Loucy (cell line): Measurements from ENCODE around the gene ELMO1.

ENCODE experiments used
- H2AFZ ChIP-seq: fragments of 200-600 bp; sonication (generic); 2 replicates; pipeline ENCODE4 v1.6.0; 2016; ENCODE audit warnings: antibody characterized with exemption, mild to moderate bottlenecking, low read length, moderate library complexity
- H3F3A ChIP-seq: fragments of 200-600 bp; 2 replicates; pipeline ENCODE4 v1.6.0; 2016; ENCODE audit warnings: antibody characterized with exemption, low read depth, mild to moderate bottlenecking
- H3K27me3 ChIP-seq: fragments of 200-600 bp; sonication (generic); 2 replicates; pipeline ENCODE4 v1.6.1; 2014; ENCODE audit warnings: low read length, mild to moderate bottlenecking; ENCODE audit not compliant: insufficient read depth, poor library complexity, severe bottlenecking
- H3K36me3 ChIP-seq: fragments of 200-600 bp; sonication (generic); 2 replicates; pipeline ENCODE4 v1.6.1; 2016; ENCODE audit warnings: low read length; ENCODE audit not compliant: insufficient read depth
- H3K4me1 ChIP-seq: fragments of 200-600 bp; sonication (generic); 2 replicates; pipeline ENCODE4 v1.5.1; 2014; ENCODE audit warnings: low read length, mild to moderate bottlenecking; ENCODE audit not compliant: insufficient read depth, poor library complexity, severe bottlenecking
- H3K4me2 ChIP-seq: fragments of 200-600 bp; sonication (generic); 2 replicates; pipeline ENCODE4 v1.6.0; 2014; ENCODE audit warnings: antibody characterized with exemption, low read length, low read depth, mild to moderate bottlenecking; ENCODE audit not compliant: poor library complexity, severe bottlenecking
- H3K4me3 ChIP-seq: fragments of 200-600 bp; sonication (generic); 2 replicates; pipeline ENCODE4 v1.5.1; 2014; ENCODE audit warnings: low read length, mild to moderate bottlenecking, mixed read lengths; ENCODE audit not compliant: poor library complexity, severe bottlenecking
- H3K79me2 ChIP-seq: fragments of 200-600 bp; sonication (generic); 2 replicates; pipeline ENCODE4 v1.6.1; 2014; ENCODE audit warnings: low read length; ENCODE audit not compliant: insufficient read depth
- H3K9ac ChIP-seq: fragments of 200-600 bp; sonication (generic); 2 replicates; pipeline ENCODE4 v1.6.0; 2014; ENCODE audit warnings: mild to moderate bottlenecking, low read depth, low read length, moderate library complexity; ENCODE audit not compliant: poor library complexity, severe bottlenecking
- H3K9me2 ChIP-seq: fragments of 200-600 bp; sonication (generic); replicated peaks from 2 replicates; pipeline ENCODE4 v1.6.1; 2016; ENCODE audit warnings: low read depth, low read length, mixed read lengths
- H3K9me3 ChIP-seq: fragments of 200-600 bp; sonication (generic); 2 replicates; pipeline ENCODE4 v1.6.1; 2014; ENCODE audit warnings: mild to moderate bottlenecking, antibody characterized with exemption, low read length, low read depth; ENCODE audit not compliant: insufficient read depth
- H4K20me1 ChIP-seq: fragments of 200-600 bp; sonication (generic); 2 replicates; pipeline ENCODE4 v1.6.0; 2014; ENCODE audit warnings: antibody characterized with exemption, low read length, mild to moderate bottlenecking; ENCODE audit not compliant: insufficient read depth, poor library complexity, severe bottlenecking
- CTCF ChIP-seq: fragments of 200-600 bp; sonication (generic); conservative IDR thresholded peaks from 2 replicates; pipeline ENCODE4 v1.5.1; 2014; ENCODE audit warnings: mild to moderate bottlenecking, antibody characterized with exemption, low read length
- EZH2phosphoT487 ChIP-seq: fragments of 200-600 bp; IDR thresholded peaks from 2 replicates; pipeline ENCODE4 v1.6.1; 2018; ENCODE audit warnings: antibody characterized with exemption, mild to moderate bottlenecking, moderate library complexity, borderline replicate concordance

The ELMO1 gene

GRCh38 chr7:37363536-37364491, 84.8 kb downstream of the ELMO1 start:
- H4K20me1 ChIP-seq: no peaks in the 10 kb centered on the region
- TF ChIP-seq EZH2phosphoT487: no peak
- TF ChIP-seq CTCF: no peak
- H3K36me3 ChIP-seq: no peaks in the 10 kb centered on the region
- no peak overlapping the region for H3K4me3 ChIP-seq
- peaks cover 10% of the 10 kb centered on the region for H3K79me2 ChIP-seq
- H3K9me3 ChIP-seq: no peaks in the 10 kb centered on the region
- no peak overlapping the region for H3K4me2 ChIP-seq
- no peak overlapping the region for H3K9ac ChIP-seq
- no peak overlapping the region for H2AFZ ChIP-seq
- H3K27me3 ChIP-seq: no peaks in the 10 kb centered on the region
- peaks cover 41% of the 10 kb centered on the region for H3K4me1 ChIP-seq
- no peaks in the 10 kb centered on the region for H3K9me2 ChIP-seq
- no peaks in the 10 kb centered on the region for H3F3A ChIP-seq

GRCh38 chr7:37362802-37363201, 85.9 kb downstream of the ELMO1 start:
- H3K79me2 ChIP-seq: peaks cover 11% of the 10 kb centered on the region
- no peak overlapping the region for H3K4me2 ChIP-seq
- TF ChIP-seq CTCF: no peak
- no peak for TF ChIP-seq EZH2phosphoT487
- no peaks in the 10 kb centered on the region for H3K36me3 ChIP-seq
- no peaks in the 10 kb centered on the region for H3K9me2 ChIP-seq
- no peaks in the 10 kb centered on the region for H3K9me3 ChIP-seq
- no peaks in the 10 kb centered on the region for H3K27me3 ChIP-seq
- peaks cover 9% of the 10 kb centered on the region for H3F3A ChIP-seq
- no peak overlapping the region for H3K4me3 ChIP-seq
- H3K9ac ChIP-seq: no peak overlapping the region
- H2AFZ ChIP-seq: no peak overlapping the region
- peaks cover 51% of the 10 kb centered on the region for H3K4me1 ChIP-seq
- H4K20me1 ChIP-seq: no peaks in the 10 kb centered on the region

- Histone ChIP-seq H3K4me3 (no peak overlapping the region), H3F3A (peaks cover 13% of the 10 kb centered on the region), H3K9me2 (no peaks in the 10 kb centered on the region), H3K27me3 (no peaks in the 10 kb centered on the region), H4K20me1 (no peaks in the 10 kb centered on the region), H2AFZ (no peak overlapping the region), H3K9ac (no peak overlapping the region), H3K9me3 (no peaks in the 10 kb centered on the region), H3K4me2 (peak overlapping the region; percentile 32), H3K36me3 (no peaks in the 10 kb centered on the region), H3K79me2 (peaks cover 11% of the 10 kb centered on the region), H3K4me1 (peaks cover 64% of the 10 kb centered on the region)
- TF ChIP-seq CTCF: no peak
Observed at GRCh38 chr7:37360484-37360883, 88.2 kb downstream of the ELMO1 start.
